MM.1S (cell line): ENCODE measurements around the gene ITLN2.

Experiments used
- DNase-seq: peaks from one replicate; pipeline ENCODE4 v3.0.0-alpha.2; 2015
- H2AFZ ChIP-seq: fragments of 300-600 bp; sonication (generic); 2 replicates; pipeline ENCODE4 v1.6.0; 2016; ENCODE audit warnings: antibody characterized with exemption, low read length
- H3F3A ChIP-seq: fragments of 300-600 bp; sonication (generic); 2 replicates; pipeline ENCODE4 v1.6.1; 2016; ENCODE audit warnings: mild to moderate bottlenecking, antibody characterized with exemption, low read length, moderate library complexity, mixed read lengths; ENCODE audit not compliant: insufficient read depth
- H3K27ac ChIP-seq: fragments of 300-600 bp; sonication (generic); 2 replicates; pipeline ENCODE4 v1.5.1; 2016; ENCODE audit warnings: mild to moderate bottlenecking, low read length
- H3K27me3 ChIP-seq: fragments of 300-600 bp; sonication (generic); replicated peaks from 2 replicates; pipeline ENCODE4 v1.6.0; 2016; ENCODE audit warnings: low read length; ENCODE audit not compliant: insufficient read depth
- H3K36me3 ChIP-seq: fragments of 300-600 bp; sonication (generic); replicated peaks from 2 replicates; pipeline ENCODE4 v1.6.1; 2016; ENCODE audit warnings: mild to moderate bottlenecking, low read length, mixed read lengths; ENCODE audit not compliant: insufficient read depth
- H3K4me1 ChIP-seq: fragments of 300-600 bp; sonication (generic); 2 replicates; pipeline ENCODE4 v1.6.1; 2016; ENCODE audit warnings: low read length, mixed read lengths
- H3K4me2 ChIP-seq: fragments of 300-600 bp; sonication (generic); 2 replicates; pipeline ENCODE4 v1.6.0; 2016; ENCODE audit warnings: low read depth, low read length
- H3K4me3 ChIP-seq: fragments of 300-600 bp; sonication (generic); 2 replicates; pipeline ENCODE4 v1.5.1; 2016; ENCODE audit warnings: low read length, mixed read lengths
- H3K79me2 ChIP-seq: fragments of 300-600 bp; sonication (generic); 2 replicates; pipeline ENCODE4 v1.6.1; 2016; ENCODE audit warnings: mixed run types, low read length, mixed read lengths
- H3K9ac ChIP-seq: fragments of 300-600 bp; sonication (generic); 2 replicates; pipeline ENCODE4 v1.6.1; 2016; ENCODE audit warnings: low read length, mixed read lengths
- H3K9me2 ChIP-seq: fragments of 300-600 bp; sonication (generic); replicated peaks from 2 replicates; pipeline ENCODE4 v1.6.1; 2016; ENCODE audit warnings: mild to moderate bottlenecking, low read length, mixed read lengths; ENCODE audit not compliant: insufficient read depth
- H3K9me3 ChIP-seq: fragments of 300-600 bp; sonication (generic); replicated peaks from 2 replicates; pipeline ENCODE4 v1.6.1; 2016; ENCODE audit warnings: mild to moderate bottlenecking, low read length, mixed read lengths; ENCODE audit not compliant: insufficient read depth
- H4K20me1 ChIP-seq: fragments of 300-600 bp; sonication (generic); 2 replicates; pipeline ENCODE4 v1.6.1; 2016; ENCODE audit warnings: mild to moderate bottlenecking, low read length, moderate library complexity, mixed read lengths; ENCODE audit not compliant: insufficient read depth
- CTCF ChIP-seq: fragments of 300-600 bp; sonication (generic); IDR thresholded peaks from 2 replicates; pipeline ENCODE4 v1.5.1; 2016; ENCODE audit warnings: antibody characterized with exemption, low read length, mixed read lengths
- EZH2 ChIP-seq: fragments of 300-600 bp; sonication (generic); optimal IDR thresholded peaks from 2 replicates; pipeline ENCODE3; 2017; ENCODE audit warnings: low read depth, mild to moderate bottlenecking, antibody characterized with exemption, low read length, mixed read lengths
- EZH2phosphoT487 ChIP-seq: fragments of 300-600 bp; sonication (generic); IDR thresholded peaks from 2 replicates; pipeline ENCODE4 v1.6.1; 2018; ENCODE audit warnings: antibody characterized with exemption, low read length

Gene ITLN2

GRCh38 chr1:160999376-160999775 is 44.8 kb upstream of the ITLN2 start:
- H3K27me3 ChIP-seq = no peaks in the 10 kb centered on the region

DNA sequence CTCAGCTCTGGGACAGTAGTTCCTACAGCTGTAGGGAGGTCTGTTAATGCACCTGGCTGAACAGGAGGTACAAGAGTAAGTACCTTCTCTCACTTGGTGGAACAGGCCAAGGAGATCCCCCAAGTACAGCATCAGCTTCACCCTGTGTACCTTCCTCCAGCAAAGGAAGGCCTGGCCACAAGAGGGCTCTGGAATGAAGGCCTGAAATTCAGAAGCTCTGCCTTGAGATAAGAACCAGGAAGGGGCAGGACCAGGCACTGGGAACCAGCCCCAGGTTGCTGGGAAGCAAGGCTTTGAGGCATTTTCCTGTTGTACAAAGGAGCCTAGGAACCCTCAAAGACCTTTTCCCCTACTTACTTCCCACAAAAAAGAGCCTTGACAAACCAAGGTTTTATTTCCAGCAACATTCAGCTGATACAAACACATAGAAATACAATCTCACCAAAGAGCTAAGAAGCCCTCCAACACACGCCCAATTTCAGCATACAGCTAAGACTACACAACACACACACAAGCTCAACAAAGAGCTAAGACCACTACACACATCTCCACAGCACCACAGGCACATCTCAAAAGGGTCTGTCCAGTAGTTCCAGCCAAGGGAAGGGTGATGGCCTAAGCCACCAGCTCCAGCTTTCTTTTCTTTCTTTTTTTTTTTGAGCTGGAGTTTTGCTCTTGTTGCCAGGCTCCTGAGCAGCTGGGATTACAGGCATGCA is 42.9 kb upstream of the ITLN2 start:
- DNase-seq = peak; percentile 47
- Histone ChIP-seq H3K79me2 (peaks cover 12% of the 10 kb centered on the region), H3K9ac (no peak overlapping the region), H3K4me3 (no peak overlapping the region), H3K4me1 (no peaks in the 10 kb centered on the region), H2AFZ (no peak overlapping the region), H3K36me3 (0 out of 2 replicates have a peak, but pooled peaks cover 6% of the 10 kb centered on the region), H3F3A (peaks cover 5% of the 10 kb centered on the region; the same call in 1 of the 2 replicates), H4K20me1 (no peaks in the 10 kb centered on the region), H3K9me2 (no peaks in the 10 kb centered on the region), H3K4me2 (no peak overlapping the region), H3K27me3 (no peaks in the 10 kb centered on the region), H3K9me3 (no peaks in the 10 kb centered on the region), H3K27ac (no peak overlapping the region)
- TF ChIP-seq CTCF (peak; percentile 62), EZH2 (no peak), EZH2phosphoT487 (no peak)

More at GRCh38 chr1:160999376-160999775, 44.8 kb upstream of the ITLN2 start:
- Histone ChIP-seq H3K4me2 (no peak overlapping the region), H3K36me3 (0 out of 2 replicates have a peak, but pooled peaks cover 6% of the 10 kb centered on the region), H2AFZ (no peak overlapping the region), H3K79me2 (peaks cover 25% of the 10 kb centered on the region), H3F3A (no peaks in the 10 kb centered on the region; the same call in 1 of the 2 replicates), H3K27ac (no peak overlapping the region), H3K9me3 (no peaks in the 10 kb centered on the region), H4K20me1 (no peaks in the 10 kb centered on the region), H3K9ac (no peak overlapping the region), H3K4me1 (no peaks in the 10 kb centered on the region), H3K9me2 (no peaks in the 10 kb centered on the region), H3K4me3 (no peak overlapping the region)
- no peak for DNase-seq
- TF ChIP-seq EZH2 (no peak), EZH2phosphoT487 (no peak), CTCF (no peak)

DNA sequence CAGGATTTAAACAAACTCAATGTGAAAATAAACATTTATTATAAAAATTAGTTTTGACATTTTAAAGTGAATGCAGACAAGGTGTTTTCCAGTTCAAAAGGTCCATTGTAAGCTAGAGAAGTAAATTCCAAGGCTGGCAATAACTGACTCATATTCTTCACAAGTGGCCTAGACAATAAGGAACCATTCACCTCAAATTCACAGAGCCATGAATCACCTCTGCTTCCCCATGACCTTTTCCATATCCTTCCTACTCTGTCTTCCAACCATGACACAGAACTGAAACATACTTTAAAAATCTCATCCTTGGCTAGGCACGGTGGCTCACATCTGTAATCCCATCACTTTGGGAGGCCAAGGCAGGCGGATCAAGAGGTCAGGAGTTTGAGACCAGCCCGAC is 41.6 kb upstream of the ITLN2 start:
- H3F3A ChIP-seq = peaks cover 5% of the 10 kb centered on the region; the same call in 1 of the 2 replicates
- H3K27ac ChIP-seq = no peak overlapping the region
- TF ChIP-seq EZH2 (no peak), CTCF (no peak), EZH2phosphoT487 (no peak)
- no peak for DNase-seq
- H3K9me2 ChIP-seq = no peaks in the 10 kb centered on the region
- H3K27me3 ChIP-seq = no peaks in the 10 kb centered on the region
- peaks cover under 1% of the 10 kb centered on the region; the same call in 1 of the 2 replicates for H3K79me2 ChIP-seq
- H4K20me1 ChIP-seq = no peaks in the 10 kb centered on the region
- H3K9ac ChIP-seq = no peak overlapping the region
- H2AFZ ChIP-seq = no peak overlapping the region
- H3K4me2 ChIP-seq = no peak overlapping the region
- H3K4me1 ChIP-seq = no peaks in the 10 kb centered on the region
- H3K4me3 ChIP-seq = no peak overlapping the region
- 0 out of 2 replicates have a peak, but pooled peaks cover 6% of the 10 kb centered on the region for H3K36me3 ChIP-seq
- no peaks in the 10 kb centered on the region for H3K9me3 ChIP-seq
